ENCODE data around the gene CDK17. TPM values are rescaled to one million over a fixed set of nuclear protein-coding genes. Genes with fewer than 3 reads are reported as not detected.

The CDK17 gene
- total and polyA plus RNA-seq, 2 donors (not counting 1 experiment from before 2014, with no cell fraction given) = 50.0 to 109 TPM

GRCh38 chr12:96335270-96335669, 65.0 kb downstream of the CDK17 start:
- H3K9ac ChIP-seq (ENCODE audit: insufficient read depth, low read length) = no peak overlapping the region
- H3K27me3 ChIP-seq (ENCODE audit: control insufficient read depth, insufficient read depth, low read length) = no peaks in the 10 kb centered on the region
- no peaks in the 10 kb centered on the region for H3K4me1 ChIP-seq (ENCODE audit: control insufficient read depth, extremely low read depth, insufficient read depth, low read length)
- DNase-seq (ENCODE audit: low read depth in 2 of 2) = no peak
- H2AFZ ChIP-seq (ENCODE audit: low read length) = no peak overlapping the region
- H3K36me3 ChIP-seq (ENCODE audit: control insufficient read depth, insufficient read depth, low read length) = peaks cover 1% of the 10 kb centered on the region
- H3K9me3 ChIP-seq (ENCODE audit: control insufficient read depth, insufficient read depth, low read depth, low read length) = no peaks in the 10 kb centered on the region
- H3K79me2 ChIP-seq (ENCODE audit: control insufficient read depth, insufficient read depth, low read length) = peaks cover 83% of the 10 kb centered on the region
- H4K20me1 ChIP-seq (ENCODE audit: control insufficient read depth, extremely low read depth, insufficient read depth, low read length) = peaks cover 3% of the 10 kb centered on the region
- no peak overlapping the region for H3K27ac ChIP-seq (ENCODE audit: insufficient read depth, low read length)
- H3K4me3 ChIP-seq (replicated peaks in 1 of 4; ENCODE audit: control extremely low read depth in 1 of 4, insufficient read depth in 1 of 4, low read depth in 3 of 4, low read length in 4 of 4) = no peak overlapping the region
- H3K4me2 ChIP-seq (ENCODE audit: extremely low read depth, insufficient read depth, low read length) = no peak overlapping the region
- TF ChIP-seq EZH2 (IDR thresholded peaks at IDR 0.05; ENCODE audit: low read length, missing control alignments) (no peak), CTCF (conservative IDR thresholded peaks at IDR 0.05 in 1 of 2, IDR thresholded peaks at IDR 0.05 in 1 of 2; ENCODE audit: low read depth in 1 of 2, low read length in 2 of 2) (no peak)

GRCh38 chr12:96334502-96334901, 65.7 kb downstream of the CDK17 start:
- no peaks in the 10 kb centered on the region for H3K9me3 ChIP-seq (ENCODE audit: control insufficient read depth, insufficient read depth, low read depth, low read length)
- TF ChIP-seq EZH2 (IDR thresholded peaks at IDR 0.05; ENCODE audit: low read length, missing control alignments) = no peak
- TF ChIP-seq CTCF (conservative IDR thresholded peaks at IDR 0.05 in 1 of 2, IDR thresholded peaks at IDR 0.05 in 1 of 2; ENCODE audit: low read depth in 1 of 2, low read length in 2 of 2) = no peak

GRCh38 chr12:96329545-96329944, 70.7 kb downstream of the CDK17 start:
- no peak for TF ChIP-seq CTCF (conservative IDR thresholded peaks at IDR 0.05 in 1 of 2, IDR thresholded peaks at IDR 0.05 in 1 of 2; ENCODE audit: low read depth in 1 of 2, low read length in 2 of 2)
- no peak for TF ChIP-seq EZH2 (IDR thresholded peaks at IDR 0.05; ENCODE audit: low read length, missing control alignments)
- no peak overlapping the region for H2AFZ ChIP-seq (ENCODE audit: low read length)
- peaks cover 3% of the 10 kb centered on the region for H4K20me1 ChIP-seq (ENCODE audit: control insufficient read depth, extremely low read depth, insufficient read depth, low read length)
- H3K9me3 ChIP-seq (ENCODE audit: control insufficient read depth, insufficient read depth, low read depth, low read length) = no peaks in the 10 kb centered on the region
- H3K79me2 ChIP-seq (ENCODE audit: control insufficient read depth, insufficient read depth, low read length) = peaks cover 83% of the 10 kb centered on the region
- H3K36me3 ChIP-seq (ENCODE audit: control insufficient read depth, insufficient read depth, low read length) = peaks cover 2% of the 10 kb centered on the region
- DNase-seq (ENCODE audit: low read depth in 2 of 2) = no peak
- no peaks in the 10 kb centered on the region for H3K4me1 ChIP-seq (ENCODE audit: control insufficient read depth, extremely low read depth, insufficient read depth, low read length)
- H3K4me2 ChIP-seq (ENCODE audit: extremely low read depth, insufficient read depth, low read length) = no peak overlapping the region
- H3K4me3 ChIP-seq (replicated peaks in 1 of 4; ENCODE audit: control extremely low read depth in 1 of 4, insufficient read depth in 1 of 4, low read depth in 3 of 4, low read length in 4 of 4) = no peak overlapping the region
- H3K9ac ChIP-seq (ENCODE audit: insufficient read depth, low read length) = no peak overlapping the region
- no peaks in the 10 kb centered on the region for H3K27me3 ChIP-seq (ENCODE audit: control insufficient read depth, insufficient read depth, low read length)
- no peak overlapping the region for H3K27ac ChIP-seq (ENCODE audit: insufficient read depth, low read length)

More at GRCh38 chr12:96334502-96334901, 65.7 kb downstream of the CDK17 start:
- no peak for DNase-seq (ENCODE audit: low read depth in 2 of 2)
- Histone ChIP-seq H3K4me2 (ENCODE audit: extremely low read depth, insufficient read depth, low read length) (no peak overlapping the region), H3K36me3 (ENCODE audit: control insufficient read depth, insufficient read depth, low read length) (peaks cover 2% of the 10 kb centered on the region), H3K9ac (ENCODE audit: insufficient read depth, low read length) (no peak overlapping the region), H2AFZ (ENCODE audit: low read length) (no peak overlapping the region), H3K79me2 (ENCODE audit: control insufficient read depth, insufficient read depth, low read length) (peaks cover 84% of the 10 kb centered on the region), H3K4me3 (replicated peaks in 1 of 4; ENCODE audit: control extremely low read depth in 1 of 4, insufficient read depth in 1 of 4, low read depth in 3 of 4, low read length in 4 of 4) (no peak overlapping the region), H3K4me1 (ENCODE audit: control insufficient read depth, extremely low read depth, insufficient read depth, low read length) (no peaks in the 10 kb centered on the region), H3K27me3 (ENCODE audit: control insufficient read depth, insufficient read depth, low read length) (no peaks in the 10 kb centered on the region), H4K20me1 (ENCODE audit: control insufficient read depth, extremely low read depth, insufficient read depth, low read length) (peaks cover 3% of the 10 kb centered on the region), H3K27ac (ENCODE audit: insufficient read depth, low read length) (no peak overlapping the region)

Measured in fibroblast of lung (primary cell).